ENCODE measurements around the gene LAG3.

LAG3 gene

GRCh38 chr12:6819106-6820030 is 47.0 kb downstream of the LAG3 start:
- H3K4me3 ChIP-seq (ENCODE audit: low read length) = no peak overlapping the region
- DNase-seq (ENCODE audit: low read depth) = no peak
- TF ChIP-seq CTCF (IDR thresholded peaks at IDR 0.05; ENCODE audit: insufficient read depth, low read depth, low read length, missing control alignments) = no peak

- H3K4me3 ChIP-seq (ENCODE audit: low read length) = no peak overlapping the region
- TF ChIP-seq CTCF (IDR thresholded peaks at IDR 0.05; ENCODE audit: insufficient read depth, low read depth, low read length, missing control alignments) = no peak
Measured at GRCh38 chr12:6820166-6820565, 47.8 kb downstream of the LAG3 start.

GRCh38 chr12:6821591-6822425 is 49.5 kb downstream of the LAG3 start, which contains the start of gene GPR162:
Gene GPR162 (plus strand): TSS chr12:6821821. CDS start chr12:6823899, 2,078 bp downstream.
- peak; percentile 34 for DNase-seq (ENCODE audit: low read depth)
- no peak for TF ChIP-seq CTCF (IDR thresholded peaks at IDR 0.05; ENCODE audit: insufficient read depth, low read depth, low read length, missing control alignments)
- peak within 1 kb of the TSS; percentile 18 for H3K4me3 ChIP-seq (ENCODE audit: low read length)

More at GRCh38 chr12:6820166-6820565, 47.8 kb downstream of the LAG3 start:
- no peak for DNase-seq (ENCODE audit: low read depth)

DNA sequence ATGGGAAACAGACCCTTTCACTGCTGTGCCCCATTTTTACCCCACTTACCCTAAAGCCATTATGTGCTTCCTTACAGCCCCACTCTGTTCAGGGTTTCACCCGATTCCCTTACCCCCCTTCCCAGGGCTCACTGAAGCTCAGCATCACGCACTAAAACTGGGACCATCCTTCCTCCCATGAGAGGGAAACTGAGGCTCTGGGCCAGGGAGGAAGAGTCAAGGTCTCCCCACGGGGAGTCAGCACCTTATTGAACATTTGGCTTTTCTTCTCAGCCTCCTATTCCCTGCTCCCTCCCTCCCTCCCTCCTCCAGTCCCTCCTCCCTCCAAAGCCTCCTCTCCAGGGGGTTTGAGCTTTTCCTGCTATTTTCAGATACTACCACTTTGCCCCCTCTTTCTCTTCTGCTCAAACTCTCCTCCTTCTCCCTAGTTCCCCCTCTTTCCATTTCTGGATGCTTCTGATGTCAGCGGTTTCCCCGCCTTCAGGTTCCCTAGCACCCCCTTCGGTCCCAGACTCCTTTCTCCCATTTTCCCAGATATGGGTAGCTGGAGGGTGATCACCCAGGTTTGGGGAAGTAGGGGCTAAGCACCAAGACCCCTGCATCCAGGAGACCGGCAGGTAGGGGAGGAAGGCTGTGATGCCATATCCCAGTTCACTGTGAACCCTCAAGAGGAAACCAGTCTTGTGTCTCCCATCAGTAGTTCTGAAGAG is 50.3 kb downstream of the LAG3 start:
- H3K4me3 ChIP-seq (ENCODE audit: low read length) = no peak overlapping the region
- DNase-seq (ENCODE audit: low read depth) = no peak
- TF ChIP-seq CTCF (IDR thresholded peaks at IDR 0.05; ENCODE audit: insufficient read depth, low read depth, low read length, missing control alignments) = no peak

GRCh38 chr12:6823182-6824084 is 51.1 kb downstream of the LAG3 start:
- H3K4me3 ChIP-seq (ENCODE audit: low read length) = no peak overlapping the region
- TF ChIP-seq CTCF (IDR thresholded peaks at IDR 0.05; ENCODE audit: insufficient read depth, low read depth, low read length, missing control alignments) = no peak
- no peak for DNase-seq (ENCODE audit: low read depth)
